ENCODE results near the gene TMOD1. TPM values are rescaled to one million over a fixed set of nuclear protein-coding genes. Genes with fewer than 3 reads are reported as not detected.
"Not testable (repeated sequence)": the region's sequence is repeated elsewhere in the genome, so short reads cannot be mapped to it uniquely, and the experiment has no call there.

TMOD1 gene
- total and polyA plus RNA-seq, 4 donors, result 2.4 to 7.9 (median 5.2) TPM

DNA sequence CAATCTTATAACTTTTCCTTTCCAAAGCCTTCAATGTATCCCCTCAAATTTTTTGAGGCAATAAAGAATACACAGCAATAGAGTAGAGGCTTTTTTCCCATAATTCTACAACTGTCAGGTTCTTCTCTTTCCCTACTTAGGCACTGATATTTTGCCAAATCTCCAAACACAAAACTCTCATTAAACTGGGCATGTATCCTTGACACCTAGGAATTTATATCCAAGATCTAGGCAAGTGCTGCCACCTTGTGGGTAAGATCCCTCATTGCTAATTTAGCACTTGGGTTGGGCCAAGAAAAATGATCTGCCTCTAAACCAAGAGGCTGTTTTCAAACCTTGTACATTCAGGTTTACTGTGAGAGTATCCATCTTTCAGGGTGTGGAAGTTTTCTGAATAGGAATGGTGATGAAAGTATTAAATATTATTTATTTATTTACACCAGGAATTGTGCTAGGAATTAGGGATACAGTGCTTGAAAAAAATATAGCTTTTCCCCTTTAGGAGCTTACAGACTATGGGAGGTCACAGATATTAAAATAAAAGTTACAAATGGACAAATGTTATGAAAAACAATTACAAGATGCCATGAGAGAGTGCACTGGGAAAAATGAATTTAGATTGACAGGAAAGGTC, 114.1 kb downstream of the TMOD1 start:
- Histone ChIP-seq H3K27ac (ENCODE audit: low read depth in 1 of 2, low read length in 1 of 2) (no peak overlapping the region), H3K9me3 (ENCODE audit: control insufficient read depth in 4 of 4, insufficient read depth in 3 of 4, low read length in 3 of 4) (no peaks in the 10 kb centered on the region), H3K36me3 (ENCODE audit: control insufficient read depth in 4 of 4, insufficient read depth in 4 of 4, low read length in 4 of 4) (peaks cover 14 to 29% (median 24%) of the 10 kb centered on the region in 4 donors), H3K4me3 (no peak overlapping the region), H3K4me1 (ENCODE audit: control insufficient read depth in 5 of 5, insufficient read depth in 5 of 5, low read length in 5 of 5) (peaks cover 0 to 2% (median 0%) of the 10 kb centered on the region in 5 donors), H3K27me3 (ENCODE audit: control insufficient read depth in 3 of 3, insufficient read depth in 3 of 3, low read length in 2 of 3) (no peaks in the 10 kb centered on the region), H3K9ac (ENCODE audit: insufficient read depth in 1 of 2, low read length in 2 of 2) (no peak overlapping the region)
- DNase-seq (peak; percentile 56 to 80 (median 75)), ATAC-seq (ENCODE audit: insufficient read depth, low FRiP score) (peak; percentile 59)
- TF ChIP-seq, protein P1, sequence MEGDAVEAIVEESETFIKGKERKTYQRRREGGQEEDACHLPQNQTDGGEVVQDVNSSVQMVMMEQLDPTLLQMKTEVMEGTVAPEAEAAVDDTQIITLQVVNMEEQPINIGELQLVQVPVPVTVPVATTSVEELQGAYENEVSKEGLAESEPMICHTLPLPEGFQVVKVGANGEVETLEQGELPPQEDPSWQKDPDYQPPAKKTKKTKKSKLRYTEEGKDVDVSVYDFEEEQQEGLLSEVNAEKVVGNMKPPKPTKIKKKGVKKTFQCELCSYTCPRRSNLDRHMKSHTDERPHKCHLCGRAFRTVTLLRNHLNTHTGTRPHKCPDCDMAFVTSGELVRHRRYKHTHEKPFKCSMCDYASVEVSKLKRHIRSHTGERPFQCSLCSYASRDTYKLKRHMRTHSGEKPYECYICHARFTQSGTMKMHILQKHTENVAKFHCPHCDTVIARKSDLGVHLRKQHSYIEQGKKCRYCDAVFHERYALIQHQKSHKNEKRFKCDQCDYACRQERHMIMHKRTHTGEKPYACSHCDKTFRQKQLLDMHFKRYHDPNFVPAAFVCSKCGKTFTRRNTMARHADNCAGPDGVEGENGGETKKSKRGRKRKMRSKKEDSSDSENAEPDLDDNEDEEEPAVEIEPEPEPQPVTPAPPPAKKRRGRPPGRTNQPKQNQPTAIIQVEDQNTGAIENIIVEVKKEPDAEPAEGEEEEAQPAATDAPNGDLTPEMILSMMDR (IDR thresholded peaks at IDR 0.05; ENCODE audit: control extremely low read depth, extremely low read depth), result peak; percentile 82

DNA sequence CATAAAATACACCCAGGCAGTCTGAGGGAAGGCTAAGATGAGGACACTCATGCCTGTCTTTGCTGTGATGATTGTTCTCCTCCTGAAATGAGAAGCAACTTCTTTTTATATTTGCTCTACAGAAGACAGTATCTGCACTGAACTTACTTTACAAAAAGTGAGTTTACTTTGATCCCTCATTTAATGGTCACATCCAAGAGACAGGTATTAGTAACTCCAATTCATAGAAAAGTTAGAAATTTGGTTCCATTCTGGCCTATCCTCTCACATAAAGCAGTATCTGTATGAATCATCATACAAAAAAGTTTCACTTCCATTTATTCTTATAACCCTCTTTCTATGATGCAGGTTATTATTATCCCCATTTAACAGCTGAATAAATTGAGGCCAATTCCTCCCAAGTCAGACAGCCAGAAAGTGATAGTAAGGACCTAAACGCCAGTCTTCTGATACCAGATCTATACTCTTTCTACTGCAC, 116.5 kb downstream of the TMOD1 start:
- Histone ChIP-seq H3K9me3 (ENCODE audit: control insufficient read depth in 4 of 4, insufficient read depth in 3 of 4, low read length in 3 of 4) (no peaks in the 10 kb centered on the region), H3K9ac (ENCODE audit: insufficient read depth in 1 of 2, low read length in 2 of 2) (no peak overlapping the region), H3K27ac (ENCODE audit: low read depth in 1 of 2, low read length in 1 of 2) (no peak overlapping the region), H3K4me3 (no peak overlapping the region), H3K4me1 (ENCODE audit: control insufficient read depth in 5 of 5, insufficient read depth in 5 of 5, low read length in 5 of 5) (peaks cover 0 to 2% (median 0%) of the 10 kb centered on the region in 5 donors), H3K27me3 (ENCODE audit: control insufficient read depth in 3 of 3, insufficient read depth in 3 of 3, low read length in 2 of 3) (no peaks in the 10 kb centered on the region), H3K36me3 (ENCODE audit: control insufficient read depth in 4 of 4, insufficient read depth in 4 of 4, low read length in 4 of 4) (peaks cover 11 to 28% (median 17%) of the 10 kb centered on the region in 4 donors)
- DNase-seq (no peak), ATAC-seq (ENCODE audit: insufficient read depth, low FRiP score) (no peak)
- WGBS, 2 donors, result 92 to 97% methylated on average over 1 of the region's 1 CpG
- TF ChIP-seq, protein P1 (IDR thresholded peaks at IDR 0.05; ENCODE audit: control extremely low read depth, extremely low read depth), result no peak

DNA sequence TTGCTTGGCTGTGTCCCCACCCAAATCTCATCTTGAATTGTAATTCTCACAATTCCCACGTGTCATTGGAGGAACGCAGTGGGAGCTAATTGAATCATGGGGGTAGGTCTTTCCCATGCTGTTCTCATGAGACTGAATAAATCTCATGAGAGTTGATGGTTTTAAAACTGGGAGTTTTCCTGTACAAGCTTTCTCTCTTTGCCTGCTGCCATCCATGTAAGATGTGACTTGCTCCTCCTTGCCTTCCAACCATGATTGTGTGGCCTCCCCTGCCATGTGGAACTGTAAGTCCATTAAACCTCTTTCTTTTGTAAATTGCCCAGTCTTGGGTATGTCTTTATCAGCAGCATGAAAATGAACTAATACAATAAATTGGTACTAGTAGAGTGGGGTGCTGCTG, 118.6 kb downstream of the TMOD1 start:
- H3K36me3 ChIP-seq (ENCODE audit: control insufficient read depth in 4 of 4, insufficient read depth in 4 of 4, low read length in 4 of 4), result peaks cover 10 to 36% (median 19%) of the 10 kb centered on the region in 4 donors
- 96 to 97% methylated on average over 2 of the region's 2 CpGs for WGBS, 2 donors

DNA sequence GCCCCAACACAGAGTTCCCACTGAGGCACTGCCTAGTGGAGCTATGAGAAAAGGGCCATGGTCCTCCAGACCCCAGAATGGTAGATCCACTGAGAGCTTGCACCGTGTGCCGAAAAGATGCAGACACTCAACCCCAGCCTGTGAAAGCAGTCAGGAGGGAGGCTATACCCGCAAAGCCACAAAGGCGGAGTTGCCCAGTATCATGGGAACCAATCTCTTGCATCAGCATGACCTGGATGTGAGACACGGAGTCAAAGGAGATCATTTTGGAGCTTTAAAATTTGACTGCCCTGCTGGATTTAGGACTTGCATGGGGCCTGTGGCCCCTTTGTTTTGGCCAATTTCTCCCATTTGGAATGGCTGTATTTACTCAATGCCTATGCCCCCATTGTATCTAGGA, 121.0 kb downstream of the TMOD1 start:
- not testable (repeated sequence) for H3K4me1 ChIP-seq (ENCODE audit: control insufficient read depth in 5 of 5, insufficient read depth in 5 of 5, low read length in 5 of 5); H3K27ac ChIP-seq (ENCODE audit: low read depth in 1 of 2, low read length in 1 of 2); H3K27me3 ChIP-seq (ENCODE audit: control insufficient read depth in 3 of 3, insufficient read depth in 3 of 3, low read length in 2 of 3); ATAC-seq (ENCODE audit: insufficient read depth, low FRiP score); DNase-seq; H3K4me3 ChIP-seq; H3K9me3 ChIP-seq (ENCODE audit: control insufficient read depth in 4 of 4, insufficient read depth in 3 of 4, low read length in 3 of 4); H3K9ac ChIP-seq (ENCODE audit: insufficient read depth in 1 of 2, low read length in 2 of 2)
- H3K36me3 ChIP-seq (ENCODE audit: control insufficient read depth in 4 of 4, insufficient read depth in 4 of 4, low read length in 4 of 4), result peaks cover 7 to 38% (median 18%) of the 10 kb centered on the region in 4 donors
- WGBS, 2 donors, result 95 to 97% methylated on average over 5 of the region's 5 CpGs

More for the DNA sequence above, 118.6 kb downstream of the TMOD1 start:
- H3K9me3 ChIP-seq (ENCODE audit: control insufficient read depth in 4 of 4, insufficient read depth in 3 of 4, low read length in 3 of 4); H3K27ac ChIP-seq (ENCODE audit: low read depth in 1 of 2, low read length in 1 of 2); H3K4me3 ChIP-seq; H3K4me1 ChIP-seq (ENCODE audit: control insufficient read depth in 5 of 5, insufficient read depth in 5 of 5, low read length in 5 of 5); H3K9ac ChIP-seq (ENCODE audit: insufficient read depth in 1 of 2, low read length in 2 of 2); H3K27me3 ChIP-seq (ENCODE audit: control insufficient read depth in 3 of 3, insufficient read depth in 3 of 3, low read length in 2 of 3); ATAC-seq (ENCODE audit: insufficient read depth, low FRiP score); DNase-seq: not testable (repeated sequence)

Data from lung (tissue), 12 donors.